GM19463 (cell line): Measurements from ENCODE around the gene MT1F.
"Not testable (repeated sequence)": the region's sequence is repeated elsewhere in the genome, so short reads cannot be mapped to it uniquely, and the experiment has no call there.

Source experiments
- ATAC-seq: cut with Tn5 transposase; IDR thresholded peaks from one replicate; pipeline ENCODE4 v1.9.1; 2021; ENCODE audit warnings: mild to moderate bottlenecking, moderate library complexity; ENCODE audit not compliant: unreplicated experiment

Gene MT1F

GRCh38 chr16:56669840-56670619, 12.3 kb downstream of the MT1F start:
- no peak for ATAC-seq

- no peak for ATAC-seq
Observed at GRCh38 chr16:56670620-56670934, 12.8 kb downstream of the MT1F start.

GRCh38 chr16:56671691-56672090, 13.9 kb downstream of the MT1F start:
- not testable (repeated sequence) for ATAC-seq

- not testable (repeated sequence) for ATAC-seq
Observed at GRCh38 chr16:56672171-56672570, 14.4 kb downstream of the MT1F start.

- no peak for ATAC-seq
Observed at GRCh38 chr16:56672761-56673536, 15.2 kb downstream of the MT1F start.

GRCh38 chr16:56673921-56674320, 16.2 kb downstream of the MT1F start:
- no peak for ATAC-seq

GRCh38 chr16:56674570-56674969, 16.8 kb downstream of the MT1F start:
- not testable (repeated sequence) for ATAC-seq

- ATAC-seq: no peak
Observed at GRCh38 chr16:56675685-56676210, 18.0 kb downstream of the MT1F start.

- no peak for ATAC-seq
Observed at GRCh38 chr16:56677474-56677873, 19.7 kb downstream of the MT1F start.

- no peak for ATAC-seq
Observed at GRCh38 chr16:56679078-56679730, 21.4 kb downstream of the MT1F start.

GRCh38 chr16:56679818-56680217, 22.1 kb downstream of the MT1F start:
- no peak for ATAC-seq

GRCh38 chr16:56681939-56682702, 24.4 kb downstream of the MT1F start, which contains the start of gene MT1X:
Gene MT1X (plus strand): TSS chr16:56682470. CDS start chr16:56682541, 71 bp downstream.
- ATAC-seq: peak; percentile 99

- peak; percentile 5 for ATAC-seq
Observed at GRCh38 chr16:56682703-56683397, 25.1 kb downstream of the MT1F start.

GRCh38 chr16:56683424-56684172, 25.8 kb downstream of the MT1F start:
- no peak for ATAC-seq

GRCh38 chr16:56684256-56684925, 26.6 kb downstream of the MT1F start:
- no peak for ATAC-seq

- ATAC-seq: no peak
Observed at GRCh38 chr16:56684926-56685590, 27.3 kb downstream of the MT1F start.

GRCh38 chr16:56686758-56687157, 29.0 kb downstream of the MT1F start:
- no peak for ATAC-seq

GRCh38 chr16:56688762-56689161, 31.0 kb downstream of the MT1F start:
- no peak for ATAC-seq
